Measurements from ENCODE around the gene TSKU. TPM values are rescaled to one million over a fixed set of nuclear protein-coding genes. Genes with fewer than 3 reads are reported as not detected.

TSKU gene
- total RNA-seq, 4 donors from 2014 or later, result 140 to 385 (median 202) TPM

GRCh38 chr11:76759092-76759491 is 24.1 kb upstream of the TSKU start:
- DNase-seq (ENCODE audit: low spot score in 2 of 2), result no peak
- peaks cover 0 to 13% (median 5%) of the 10 kb centered on the region in 4 donors for H3K4me1 ChIP-seq

GRCh38 chr11:76759517-76759916 is 23.6 kb upstream of the TSKU start:
- 83 to 88% methylated on average over 2 of the region's 2 CpGs for WGBS, 2 donors
- H3K27me3 ChIP-seq, result no peaks in the 10 kb centered on the region
- H3K36me3 ChIP-seq, result no peaks in the 10 kb centered on the region
- H3K27ac ChIP-seq, result no peak overlapping the region
- no peak for DNase-seq (ENCODE audit: low spot score in 2 of 2)
- TF ChIP-seq POLR2A (IDR thresholded peaks at IDR 0.05) (no peak), CTCF (IDR thresholded peaks at IDR 0.05) (no peak), EP300 (IDR thresholded peaks at IDR 0.05) (no peak)
- H3K9me3 ChIP-seq, result no peaks in the 10 kb centered on the region
- no peak overlapping the region for H3K4me3 ChIP-seq
- H3K4me1 ChIP-seq, result peaks cover 0 to 17% (median 5%) of the 10 kb centered on the region in 4 donors

More at GRCh38 chr11:76759092-76759491, 24.1 kb upstream of the TSKU start:
- Histone ChIP-seq H3K27ac (no peak overlapping the region), H3K9me3 (no peaks in the 10 kb centered on the region), H3K27me3 (no peaks in the 10 kb centered on the region), H3K4me3 (no peak overlapping the region), H3K36me3 (no peaks in the 10 kb centered on the region)
- TF ChIP-seq POLR2A (IDR thresholded peaks at IDR 0.05), result no peak
- no peak for TF ChIP-seq CTCF (IDR thresholded peaks at IDR 0.05)
- no peak for TF ChIP-seq EP300 (IDR thresholded peaks at IDR 0.05)

- Histone ChIP-seq H3K27ac (no peak overlapping the region), H3K9me3 (no peaks in the 10 kb centered on the region), H3K27me3 (no peaks in the 10 kb centered on the region), H3K4me1 (peaks cover 0 to 24% (median 5%) of the 10 kb centered on the region in 4 donors), H3K4me3 (no peak overlapping the region), H3K36me3 (no peaks in the 10 kb centered on the region)
- DNase-seq (ENCODE audit: low spot score in 2 of 2), result no peak
- TF ChIP-seq POLR2A (IDR thresholded peaks at IDR 0.05), result no peak
- WGBS, 2 donors, result 58 to 66% methylated on average over 4 of the region's 4 CpGs
Observed at GRCh38 chr11:76760236-76760635, 22.9 kb upstream of the TSKU start.

- no peak for TF ChIP-seq CTCF (IDR thresholded peaks at IDR 0.05)
- no peak for TF ChIP-seq POLR2A (IDR thresholded peaks at IDR 0.05)
- no peak for TF ChIP-seq EP300 (IDR thresholded peaks at IDR 0.05)
- H3K27me3 ChIP-seq, result no peaks in the 10 kb centered on the region
- H3K9me3 ChIP-seq, result no peaks in the 10 kb centered on the region
- no peak overlapping the region for H3K27ac ChIP-seq
- WGBS, 2 donors, result 89 to 95% methylated on average over 2 of the region's 2 CpGs
- peaks cover 0 to 40% (median 5%) of the 10 kb centered on the region in 4 donors for H3K4me1 ChIP-seq
- no peak for DNase-seq (ENCODE audit: low spot score in 2 of 2)
- H3K4me3 ChIP-seq, result no peak overlapping the region
- no peaks in the 10 kb centered on the region for H3K36me3 ChIP-seq
Observed at GRCh38 chr11:76761718-76762355, 21.3 kb upstream of the TSKU start.

GRCh38 chr11:76762356-76762752 is 20.8 kb upstream of the TSKU start:
- TF ChIP-seq EP300 (IDR thresholded peaks at IDR 0.05) (no peak), CTCF (IDR thresholded peaks at IDR 0.05) (no peak), POLR2A (IDR thresholded peaks at IDR 0.05) (no peak)
- Histone ChIP-seq H3K27me3 (no peaks in the 10 kb centered on the region), H3K4me1 (peaks cover 0 to 45% (median 6%) of the 10 kb centered on the region in 4 donors), H3K27ac (no peak overlapping the region), H3K9me3 (no peaks in the 10 kb centered on the region), H3K36me3 (no peaks in the 10 kb centered on the region), H3K4me3 (no peak overlapping the region)
- no peak for DNase-seq (ENCODE audit: low spot score in 2 of 2)
- 94 to 95% methylated on average over 5 of the region's 5 CpGs for WGBS, 2 donors
